Measurements from ENCODE around the gene TTC6.

DNA sequence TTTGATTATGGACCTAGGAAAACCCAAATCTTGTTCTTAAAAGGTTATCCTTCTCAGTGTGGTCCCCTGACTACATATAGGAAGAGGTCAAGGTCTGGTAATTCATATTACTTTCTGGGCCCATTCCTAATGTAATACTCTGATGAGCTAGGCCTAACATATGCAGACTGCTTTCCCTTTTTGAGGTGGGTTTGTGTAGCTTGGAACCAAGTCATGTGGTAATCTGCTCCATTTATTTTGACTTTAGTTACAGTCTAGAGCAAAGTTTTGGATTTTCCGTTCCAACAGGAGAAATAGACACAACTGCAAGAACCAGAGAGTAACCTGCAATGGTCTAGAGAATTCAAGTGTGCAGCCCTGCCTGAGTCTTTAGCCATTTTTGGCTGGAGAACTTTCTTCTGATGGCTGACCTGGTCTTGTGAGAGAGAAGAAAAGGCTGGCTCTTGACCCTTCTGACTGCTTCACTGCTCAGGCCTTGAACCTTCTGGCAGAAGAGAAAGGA is 22.5 kb downstream of the TTC6 start:
- TF ChIP-seq, protein P1, sequence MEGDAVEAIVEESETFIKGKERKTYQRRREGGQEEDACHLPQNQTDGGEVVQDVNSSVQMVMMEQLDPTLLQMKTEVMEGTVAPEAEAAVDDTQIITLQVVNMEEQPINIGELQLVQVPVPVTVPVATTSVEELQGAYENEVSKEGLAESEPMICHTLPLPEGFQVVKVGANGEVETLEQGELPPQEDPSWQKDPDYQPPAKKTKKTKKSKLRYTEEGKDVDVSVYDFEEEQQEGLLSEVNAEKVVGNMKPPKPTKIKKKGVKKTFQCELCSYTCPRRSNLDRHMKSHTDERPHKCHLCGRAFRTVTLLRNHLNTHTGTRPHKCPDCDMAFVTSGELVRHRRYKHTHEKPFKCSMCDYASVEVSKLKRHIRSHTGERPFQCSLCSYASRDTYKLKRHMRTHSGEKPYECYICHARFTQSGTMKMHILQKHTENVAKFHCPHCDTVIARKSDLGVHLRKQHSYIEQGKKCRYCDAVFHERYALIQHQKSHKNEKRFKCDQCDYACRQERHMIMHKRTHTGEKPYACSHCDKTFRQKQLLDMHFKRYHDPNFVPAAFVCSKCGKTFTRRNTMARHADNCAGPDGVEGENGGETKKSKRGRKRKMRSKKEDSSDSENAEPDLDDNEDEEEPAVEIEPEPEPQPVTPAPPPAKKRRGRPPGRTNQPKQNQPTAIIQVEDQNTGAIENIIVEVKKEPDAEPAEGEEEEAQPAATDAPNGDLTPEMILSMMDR (conservative IDR thresholded peaks at IDR 0.05): no peak
- no peak for TF ChIP-seq EZH2 (IDR thresholded peaks at IDR 0.05; ENCODE audit: low read depth)

Data from PC-9 (cell line).